ENCODE data around the gene KREMEN1. TPM values are rescaled to one million over a fixed set of nuclear protein-coding genes. Genes with fewer than 3 reads are reported as not detected.

KREMEN1 gene
- total and polyA plus RNA-seq, 5 donors = 37.2 to 73.0 (median 67.2) TPM

- Histone ChIP-seq H3K4me3 (ENCODE audit: low read length) (no peak overlapping the region), H3K4me1 (ENCODE audit: control insufficient read depth, insufficient read depth, low read length) (no peaks in the 10 kb centered on the region), H3K27me3 (ENCODE audit: control insufficient read depth, insufficient read depth) (no peaks in the 10 kb centered on the region), H3K9me3 (ENCODE audit: control insufficient read depth, low read length) (no peaks in the 10 kb centered on the region), H3K27ac (ENCODE audit: low read length) (no peak overlapping the region)
- 89% methylated on average over 9 of the region's 9 CpGs for WGBS
- DNase-seq (no peak), ATAC-seq (no peak)
- intact Hi-C loops (cut with DNase I) = no loop called here
Observed at GRCh38 chr22:29213493-29213892, 140.7 kb downstream of the KREMEN1 start.

DNA sequence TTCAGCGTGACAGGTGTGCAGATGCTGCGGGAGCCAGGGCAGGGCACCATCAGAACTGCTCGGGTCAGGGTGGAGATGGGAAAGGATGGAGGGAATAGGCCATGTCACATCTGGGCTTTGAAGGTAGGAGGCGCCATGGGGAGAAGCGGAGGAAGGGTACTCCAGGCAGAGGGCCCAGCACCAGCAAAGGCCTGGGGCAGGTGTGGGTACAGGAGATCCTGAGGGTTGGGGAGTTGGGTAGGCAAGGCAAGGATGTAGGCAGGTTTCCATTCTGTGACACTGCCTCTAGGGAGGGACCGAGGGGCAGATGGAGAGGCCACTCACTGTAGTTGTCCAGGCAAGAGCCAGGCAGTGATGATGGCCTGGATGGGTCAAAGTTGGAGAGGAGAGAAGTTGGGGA is 141.4 kb downstream of the KREMEN1 start:
- Histone ChIP-seq H3K9me3 (ENCODE audit: control insufficient read depth, low read length) (no peaks in the 10 kb centered on the region), H3K4me1 (ENCODE audit: control insufficient read depth, insufficient read depth, low read length) (no peaks in the 10 kb centered on the region), H3K27me3 (ENCODE audit: control insufficient read depth, insufficient read depth) (no peaks in the 10 kb centered on the region), H3K4me3 (ENCODE audit: low read length) (no peak overlapping the region), H3K27ac (ENCODE audit: low read length) (no peak overlapping the region)
- ATAC-seq = no peak
- no peak for DNase-seq
- 96% methylated on average over 6 of the region's 6 CpGs for WGBS
- intact Hi-C loops (cut with DNase I) = no loop called here

DNA sequence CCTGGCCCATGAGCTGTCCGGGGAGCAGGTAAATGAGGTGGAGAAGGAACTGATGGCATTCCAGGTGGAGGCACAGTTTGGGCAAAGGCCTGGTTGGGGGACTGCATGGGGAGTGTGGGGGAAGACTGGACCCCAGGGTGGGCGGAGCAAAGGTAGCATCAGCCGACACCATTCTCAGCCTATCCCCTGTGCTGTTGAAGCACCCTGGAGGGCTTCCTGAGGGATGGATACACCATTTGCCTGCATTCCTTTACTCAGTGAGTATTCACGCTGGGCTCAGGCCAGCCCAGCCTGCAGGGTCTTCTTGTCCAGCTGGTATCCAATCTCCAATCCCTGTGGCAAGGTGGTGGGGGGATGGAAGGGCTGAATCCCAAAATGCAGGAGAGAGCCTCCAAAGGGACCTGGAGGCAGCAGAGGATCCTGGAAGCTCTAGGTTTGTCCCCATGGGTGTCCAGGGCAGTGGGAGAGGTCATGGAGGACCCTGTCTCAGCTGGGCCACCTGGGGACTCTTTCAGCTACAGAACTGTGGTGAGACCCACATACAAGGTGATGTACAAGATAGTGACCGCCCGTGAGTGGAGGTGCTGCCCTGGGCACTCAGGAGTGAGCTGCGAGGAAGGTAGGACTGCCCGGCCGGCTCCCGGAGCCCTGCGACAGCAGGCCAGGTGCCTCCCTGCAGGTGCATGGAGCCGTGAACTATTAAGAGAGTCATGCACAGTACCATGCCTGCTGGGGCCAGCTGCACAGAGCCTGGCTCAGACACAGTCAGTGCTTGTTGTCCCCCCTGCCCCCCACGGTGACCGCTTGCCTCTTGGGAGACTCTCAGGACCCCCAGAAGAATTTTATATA is 142.4 kb downstream of the KREMEN1 start:
- ATAC-seq (no peak), DNase-seq (no peak)
- Histone ChIP-seq H3K9me3 (ENCODE audit: control insufficient read depth, low read length) (no peaks in the 10 kb centered on the region), H3K4me3 (ENCODE audit: low read length) (no peak overlapping the region), H3K27me3 (ENCODE audit: control insufficient read depth, insufficient read depth) (no peaks in the 10 kb centered on the region), H3K4me1 (ENCODE audit: control insufficient read depth, insufficient read depth, low read length) (no peaks in the 10 kb centered on the region), H3K27ac (ENCODE audit: low read length) (no peak overlapping the region)
- intact Hi-C loops (cut with DNase I) = no loop called here
- WGBS = 95% methylated on average over 14 of the region's 14 CpGs

DNA sequence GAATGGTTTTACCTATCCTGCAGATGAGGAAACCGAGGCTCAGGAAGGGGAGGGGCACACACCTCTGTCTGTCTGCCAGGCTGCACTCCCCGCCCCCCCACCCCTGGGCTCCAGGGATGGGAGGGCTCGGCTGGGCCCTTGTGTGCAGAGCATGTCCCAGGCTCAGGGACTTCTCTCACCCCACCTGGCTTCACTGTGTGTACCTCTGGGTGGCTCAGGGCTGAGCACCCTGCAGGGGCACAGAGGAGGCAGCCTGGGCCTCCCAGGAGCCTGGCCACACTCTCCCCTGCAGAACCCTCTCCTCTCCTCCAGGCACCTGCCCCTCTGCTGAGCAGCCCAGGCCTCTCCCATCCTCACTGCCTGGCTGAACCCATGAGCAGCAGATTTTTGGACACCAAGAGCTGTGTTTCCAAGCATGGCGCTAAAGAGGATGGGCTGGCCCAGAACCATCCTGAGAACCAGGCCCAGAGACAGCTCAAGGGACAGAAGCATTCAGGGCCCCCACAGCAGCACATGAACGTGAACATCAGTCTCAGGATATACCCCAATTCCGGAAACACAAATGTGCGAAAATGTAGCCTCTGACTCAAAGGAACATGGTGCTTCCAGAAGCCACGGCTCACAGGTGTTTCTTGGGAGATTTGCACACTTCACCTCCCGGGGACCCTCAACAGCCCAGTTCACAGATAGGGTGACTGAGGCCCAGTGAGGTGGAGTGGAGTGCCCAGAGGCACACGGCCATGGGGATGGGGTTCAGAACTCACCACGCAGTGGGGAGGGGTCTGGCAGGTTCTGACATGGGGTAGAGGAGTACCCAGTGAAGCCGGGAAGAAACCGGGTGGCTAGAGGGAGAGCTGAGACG is 143.4 kb downstream of the KREMEN1 start:
- H3K9me3 ChIP-seq (ENCODE audit: control insufficient read depth, low read length) = no peaks in the 10 kb centered on the region
- H3K27me3 ChIP-seq (ENCODE audit: control insufficient read depth, insufficient read depth) = no peaks in the 10 kb centered on the region
- intact Hi-C loops (cut with DNase I) = no loop called here
- ATAC-seq (no peak), DNase-seq (no peak)
- no peaks in the 10 kb centered on the region for H3K4me1 ChIP-seq (ENCODE audit: control insufficient read depth, insufficient read depth, low read length)
- WGBS = 83% methylated on average over 14 of the region's 14 CpGs
- H3K27ac ChIP-seq (ENCODE audit: low read length) = no peak overlapping the region
- H3K4me3 ChIP-seq (ENCODE audit: low read length) = no peak overlapping the region

GRCh38 chr22:29216873-29217666 is 144.2 kb downstream of the KREMEN1 start:
- H3K4me3 ChIP-seq (ENCODE audit: low read length) = no peak overlapping the region
- no peak overlapping the region for H3K27ac ChIP-seq (ENCODE audit: low read length)
- WGBS = 72% methylated on average over 14 of the region's 14 CpGs
- no peaks in the 10 kb centered on the region for H3K4me1 ChIP-seq (ENCODE audit: control insufficient read depth, insufficient read depth, low read length)
- no peaks in the 10 kb centered on the region for H3K27me3 ChIP-seq (ENCODE audit: control insufficient read depth, insufficient read depth)
- ATAC-seq (peak in 1 of 2 donors; percentile 17), DNase-seq (peak in 1 of 3 donors; percentile 39)
- H3K9me3 ChIP-seq (ENCODE audit: control insufficient read depth, low read length) = no peaks in the 10 kb centered on the region
- intact Hi-C loops (cut with DNase I) = no loop called here

Other genes with a start within 250 kb of the KREMEN1 start
- gene ZNRF3, start 189.5 kb upstream of the KREMEN1 start, total RNA-seq = 1 to 10 TPM; 8.4 to 9.4 (median 8.8) TPM
- 4.0 TPM for gene ZNRF3, start 189.5 kb upstream of the KREMEN1 start, polyA plus RNA-seq
- gene C22orf31, start 11.2 kb upstream of the KREMEN1 start, total RNA-seq = under 1 TPM in 2 of 4 donors, not detected in 2; 0.31 to 0.46 TPM
- gene C22orf31, start 11.2 kb upstream of the KREMEN1 start, polyA plus RNA-seq = 0.14 TPM
- gene EMID1, start 132.9 kb downstream of the KREMEN1 start, total RNA-seq = 1 to 10 TPM in 2 of 4 donors, under 1 TPM in 2; 0.74 to 1.6 (median 0.99) TPM
- 0.95 TPM for gene EMID1, start 132.9 kb downstream of the KREMEN1 start, polyA plus RNA-seq
- 10 to 100 TPM; 16.8 to 19.3 (median 17.8) TPM for gene RHBDD3, start 194.9 kb downstream of the KREMEN1 start, total RNA-seq
- gene RHBDD3, start 194.9 kb downstream of the KREMEN1 start, polyA plus RNA-seq = 20.8 TPM
- gene EWSR1, start 195.2 kb downstream of the KREMEN1 start, total RNA-seq = 100 to 1,000 TPM; 136 to 162 (median 151) TPM
- 119 TPM for gene EWSR1, start 195.2 kb downstream of the KREMEN1 start, polyA plus RNA-seq
- gene GAS2L1, start 233.6 kb downstream of the KREMEN1 start, total RNA-seq = 10 to 100 TPM; 17.1 to 25.7 (median 22.6) TPM
- gene GAS2L1, start 233.6 kb downstream of the KREMEN1 start, polyA plus RNA-seq = 16.9 TPM
- gene RASL10A, start 242.7 kb downstream of the KREMEN1 start, total RNA-seq = 1 to 10 TPM; 1.1 to 2.9 (median 1.6) TPM
- gene RASL10A, start 242.7 kb downstream of the KREMEN1 start, polyA plus RNA-seq = 1.2 TPM